Suppressor macrophage treated with lipopolysaccharide for 1 hour (primary cell): Measurements from ENCODE around the gene IRF1.

Source experiments
- DNase-seq, 3 donors: peaks; one replicate each; pipeline ENCODE4 v3.0.0-alpha.2; 2020 to 2022

IRF1 gene

GRCh38 chr5:132485641-132486317 lies 4.8 kb downstream of the IRF1 start:
- DNase-seq: peak in 1 of 3 donors; percentile 46

- DNase-seq: peak in 1 of 3 donors; percentile 19
Measured at GRCh38 chr5:132484876-132485640, 5.5 kb downstream of the IRF1 start.

GRCh38 chr5:132484391-132484725 lies 6.2 kb downstream of the IRF1 start:
- DNase-seq: peak in 1 of 3 donors; percentile 35

DNA sequence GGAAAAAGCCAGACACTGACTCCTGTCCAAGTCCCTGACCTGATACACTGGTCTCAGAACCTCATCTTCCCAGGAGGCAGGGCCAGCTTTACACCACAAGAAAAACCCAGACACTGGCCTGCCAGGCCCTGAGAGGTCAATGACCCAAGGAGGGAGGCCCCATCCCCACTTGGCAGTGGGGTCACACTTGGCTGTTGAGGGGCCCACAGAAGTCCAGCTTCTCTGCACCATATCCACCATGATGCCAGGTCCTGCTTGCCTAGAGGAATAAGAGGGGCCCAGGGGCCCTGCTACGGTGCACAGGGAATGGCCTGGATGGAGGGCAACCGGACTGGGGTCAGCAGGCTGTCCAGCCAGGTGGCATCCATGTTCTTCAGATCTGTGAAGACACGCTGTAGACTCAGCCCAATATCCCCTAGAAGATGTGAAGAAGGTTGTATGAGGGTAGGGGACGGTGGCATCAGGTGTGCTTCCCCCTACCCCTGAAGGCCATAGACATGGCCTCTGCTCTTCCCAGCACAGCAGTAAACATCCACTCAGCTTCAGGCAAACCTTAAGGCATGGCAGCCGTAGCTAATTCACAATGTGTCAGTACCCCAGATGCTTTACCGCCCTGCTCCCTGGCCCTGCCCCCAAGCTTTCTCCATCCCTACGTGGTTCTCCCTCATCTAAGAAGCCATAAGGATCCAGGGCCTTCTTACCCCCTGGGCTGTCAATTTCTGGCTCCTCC lies 6.7 kb downstream of the IRF1 start:
- peak in 1 of 3 donors; percentile 23 for DNase-seq

DNA sequence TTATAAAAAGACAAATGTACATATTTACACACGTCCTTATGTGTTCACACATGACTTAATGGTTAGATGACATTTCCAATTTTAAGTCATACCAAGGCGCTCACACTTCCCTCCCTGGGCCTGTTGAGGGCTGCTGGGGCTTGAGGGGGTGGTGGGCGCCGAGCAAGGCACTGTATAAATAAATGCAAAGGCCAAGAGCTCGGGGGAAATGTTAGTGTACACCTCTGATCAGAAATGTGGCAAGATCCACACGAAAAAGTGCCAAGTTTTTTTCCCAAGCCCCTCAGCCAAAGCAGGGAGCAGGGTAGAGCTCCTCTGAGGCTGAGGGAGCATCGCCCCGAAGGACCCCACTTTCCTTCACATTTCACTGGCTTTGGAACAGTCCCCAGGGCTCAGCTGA lies 7.5 kb downstream of the IRF1 start:
- DNase-seq: peak in 1 of 3 donors; percentile 17

DNA sequence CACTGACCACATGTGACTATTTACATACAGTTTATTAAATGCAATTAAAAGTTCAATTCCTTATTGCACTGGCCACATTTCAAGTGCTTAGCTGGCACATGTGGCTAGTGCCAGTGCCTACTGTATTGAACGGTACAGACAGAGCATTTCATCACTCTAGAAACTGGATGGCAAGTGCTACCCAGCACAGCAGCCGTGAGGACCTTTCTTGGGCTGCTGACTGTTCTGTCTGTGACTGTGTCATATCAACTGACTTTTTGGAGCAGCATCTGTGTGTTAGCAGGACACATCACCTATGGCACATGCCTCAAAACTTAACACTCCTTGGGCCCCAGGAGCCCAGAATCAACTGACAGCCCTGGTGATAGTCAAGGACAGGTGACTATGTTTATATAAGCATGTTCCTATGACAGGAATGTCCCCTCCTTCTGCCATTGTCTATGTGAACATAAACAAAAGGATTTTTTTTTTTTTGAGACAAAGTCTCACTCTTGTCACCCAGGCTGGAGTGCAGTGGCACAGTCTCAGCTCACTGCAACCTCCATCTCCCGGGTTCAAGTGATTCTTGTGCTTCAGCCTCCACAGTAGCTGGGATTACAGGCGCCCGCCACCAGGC lies 8.9 kb downstream of the IRF1 start:
- DNase-seq: peak in 1 of 3 donors; percentile 48

DNA sequence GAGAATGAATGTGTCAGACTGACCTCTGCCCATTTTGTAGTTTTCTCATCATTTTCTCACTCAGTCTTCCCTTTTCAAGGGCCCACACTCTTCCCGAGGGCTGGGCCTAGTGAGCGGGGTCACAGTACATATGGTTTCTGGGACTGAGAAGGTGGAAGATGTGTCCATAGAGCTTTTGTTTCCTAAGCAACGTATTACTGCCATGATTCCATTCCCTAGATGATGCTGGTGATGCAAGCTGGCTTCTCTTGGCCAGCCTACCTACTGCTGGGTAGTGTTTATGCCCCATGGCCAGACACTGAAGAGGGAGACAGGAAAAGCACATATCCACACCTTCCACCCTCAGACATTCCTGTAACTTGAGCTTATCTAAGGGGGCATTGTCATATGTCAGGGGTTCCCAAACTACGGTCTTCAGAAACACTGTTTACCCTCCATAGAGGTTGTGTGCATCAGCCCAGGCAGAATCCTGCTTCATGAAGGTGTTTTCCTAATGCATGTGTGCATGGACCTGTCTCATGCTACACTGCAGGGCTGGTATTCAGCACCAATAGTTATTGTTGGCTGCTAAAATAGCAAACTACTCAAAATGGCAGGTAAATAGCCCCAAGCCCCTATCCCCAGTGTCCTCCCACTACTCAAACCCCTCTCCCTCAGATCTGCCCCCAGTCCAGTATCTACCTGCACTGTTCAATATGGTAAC lies 9.5 kb downstream of the IRF1 start:
- DNase-seq: peak in 2 of 3 donors; percentile 52 to 71

GRCh38 chr5:132480546-132480892 lies 10.1 kb downstream of the IRF1 start:
- peak in 1 of 3 donors; percentile 53 for DNase-seq

DNA sequence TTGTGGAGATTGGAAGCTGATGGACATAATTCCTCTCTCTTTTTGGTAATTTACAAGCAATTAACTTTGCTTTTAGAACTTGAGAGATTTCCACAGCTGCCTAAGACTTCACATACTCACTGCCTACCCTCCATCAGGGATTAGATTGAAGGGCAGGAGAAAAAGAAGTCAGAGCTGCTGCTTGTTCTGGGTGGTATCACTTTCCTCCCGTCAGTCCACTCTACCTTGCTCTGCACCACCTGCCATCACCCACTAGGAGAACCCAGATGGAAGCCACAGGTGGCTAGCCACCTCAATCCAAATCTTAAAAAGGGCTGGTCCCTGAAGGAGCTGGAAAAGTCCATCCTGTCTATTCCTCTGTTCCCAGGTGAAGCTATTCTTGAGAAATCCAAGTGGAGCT lies 10.5 kb downstream of the IRF1 start:
- DNase-seq: peak in 1 of 3 donors; percentile 44

GRCh38 chr5:132479111-132479951 lies 11.2 kb downstream of the IRF1 start:
- DNase-seq: peak; percentile 67 to 80 (median 69)

DNA sequence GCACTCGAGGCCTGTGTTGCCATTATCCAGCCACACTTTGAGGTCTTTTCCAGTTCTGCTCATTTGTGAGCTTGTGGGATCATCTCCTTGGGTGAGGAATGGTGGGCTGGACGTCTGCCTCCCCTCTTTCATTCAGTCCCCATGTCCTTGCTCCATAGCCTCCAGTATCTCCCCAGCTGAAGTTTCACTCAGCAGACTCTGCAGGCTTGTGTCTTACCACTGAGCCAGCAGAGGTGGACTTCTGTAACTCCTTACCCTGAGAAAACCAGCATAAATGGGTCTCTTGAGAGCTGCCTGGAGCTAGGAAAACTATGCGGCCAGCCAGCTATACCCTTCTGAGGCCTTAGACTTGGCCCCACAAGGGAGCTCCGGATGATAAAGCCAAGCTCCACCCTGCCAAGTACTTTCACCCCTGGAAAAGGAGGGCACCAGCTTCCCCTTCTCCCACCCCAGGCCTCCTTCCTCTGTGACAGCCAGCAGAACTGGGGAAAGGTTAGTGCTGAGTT lies 12.2 kb downstream of the IRF1 start:
- DNase-seq: peak in 2 of 3 donors; percentile 68 to 70

DNA sequence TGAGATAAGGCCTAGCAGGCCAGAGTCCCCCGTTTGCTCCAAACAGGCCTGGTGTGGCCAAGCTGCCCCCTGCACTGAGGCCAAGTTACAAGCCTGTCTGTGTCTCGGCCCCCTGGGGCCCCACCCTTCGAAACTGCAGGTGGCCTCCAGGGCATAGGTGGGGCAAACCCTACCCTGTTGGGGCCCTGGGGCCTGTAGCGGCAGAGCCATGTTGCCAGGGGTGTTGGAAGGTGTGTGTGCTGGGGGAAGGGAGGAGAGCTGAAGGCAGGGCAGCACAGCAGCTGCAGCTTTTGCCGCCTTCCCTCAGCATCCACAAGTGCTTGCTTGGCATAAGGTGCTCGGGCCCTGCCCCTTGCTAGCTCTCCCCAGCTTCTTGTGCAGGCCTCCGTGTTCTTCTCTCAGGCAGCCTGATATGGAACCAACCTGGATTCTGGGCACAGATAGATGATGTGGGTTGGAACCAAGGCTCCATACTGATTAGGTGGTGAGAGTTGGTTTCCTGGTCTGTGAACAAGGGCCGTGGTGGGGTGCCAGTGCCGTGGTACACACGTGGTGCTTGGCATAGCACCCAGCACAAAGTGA lies 12.7 kb downstream of the IRF1 start:
- DNase-seq: peak in 2 of 3 donors; percentile 61 to 70

DNA sequence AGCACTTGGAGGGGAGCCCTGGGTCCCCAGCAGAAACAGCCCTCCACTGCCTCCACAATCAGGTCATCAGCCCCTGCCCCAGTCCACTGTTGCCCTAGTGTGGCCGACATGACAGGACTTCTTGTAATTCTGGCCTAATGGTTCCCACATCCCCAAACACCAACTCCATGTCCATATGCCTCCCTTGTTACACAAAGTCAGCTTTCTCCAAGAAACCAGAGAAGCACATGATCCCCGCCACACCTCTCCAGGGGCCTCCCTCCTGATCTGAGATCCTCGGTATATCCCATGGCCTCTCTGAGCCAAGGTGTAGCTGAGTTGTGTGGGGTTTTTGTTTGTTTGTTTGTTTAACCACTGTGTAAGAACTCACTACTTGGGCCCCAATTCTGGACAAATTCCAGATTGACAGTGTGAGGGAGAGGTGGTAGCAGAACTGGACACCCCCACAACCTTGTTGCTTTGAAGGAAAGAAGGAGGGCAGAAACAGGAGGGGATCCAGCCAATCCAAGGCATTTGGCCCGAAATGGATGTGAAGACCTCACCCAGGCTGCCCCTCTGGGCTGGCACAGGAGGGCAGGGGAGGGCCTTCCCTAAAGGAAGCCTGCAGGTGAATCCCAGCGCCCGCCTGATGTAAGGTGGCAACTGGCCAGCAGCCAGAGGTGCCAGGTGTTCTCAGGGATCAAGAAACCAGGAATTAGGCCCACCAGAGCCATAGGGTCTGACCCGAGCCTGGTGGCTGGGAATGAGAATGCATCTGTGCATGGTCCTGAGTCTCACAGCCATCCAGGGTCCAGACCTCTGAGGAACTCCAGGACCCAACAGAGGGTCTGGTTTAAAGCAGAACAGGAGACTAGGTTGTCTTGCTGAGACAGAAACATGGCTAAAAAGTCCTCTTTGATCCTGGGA lies 13.4 kb downstream of the IRF1 start:
- DNase-seq: peak in 2 of 3 donors; percentile 69 to 71

DNA sequence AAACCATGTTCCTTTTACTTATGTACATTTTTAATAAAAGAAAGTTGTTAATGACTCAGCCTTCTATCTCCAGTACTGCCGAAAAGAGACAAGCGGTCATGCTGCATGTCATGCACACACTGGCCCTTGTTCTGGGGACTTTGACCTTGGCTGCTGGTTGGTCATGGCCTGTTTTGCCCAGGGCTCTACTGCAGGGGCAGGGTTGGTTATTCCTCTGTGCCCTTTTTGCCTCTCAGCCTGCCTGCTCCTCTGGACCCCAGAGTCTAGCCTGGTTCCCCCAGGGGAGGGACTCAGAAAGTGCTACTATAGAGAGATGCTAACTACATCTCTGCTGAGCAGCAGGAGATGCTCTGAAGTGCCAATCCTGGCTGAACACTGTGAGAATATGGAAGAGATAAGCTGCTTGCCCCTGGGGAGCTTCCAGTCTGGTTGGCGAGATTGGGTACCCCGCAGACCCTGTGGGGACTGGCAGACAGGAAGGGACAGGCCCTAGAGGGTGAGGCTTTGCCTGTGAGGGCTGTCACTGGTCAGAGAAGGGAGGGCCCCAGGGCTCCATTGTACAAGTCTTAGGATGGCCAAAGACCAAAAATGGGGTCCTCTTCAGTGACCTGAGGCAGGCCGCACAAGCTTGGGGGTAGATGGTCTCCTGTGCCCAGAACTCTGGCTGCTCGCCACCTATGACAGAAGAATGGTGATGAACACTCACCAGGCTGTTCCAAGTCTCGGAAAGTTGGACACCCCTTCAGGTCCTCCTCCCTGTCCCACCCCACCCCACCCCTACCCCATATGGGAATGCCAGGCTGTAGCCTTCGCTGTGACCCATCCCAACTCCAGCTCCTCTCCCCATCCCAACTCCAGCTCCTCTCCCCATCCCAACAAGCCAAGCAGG lies 14.3 kb downstream of the IRF1 start:
- peak in 2 of 3 donors; percentile 55 to 64 for DNase-seq

- peak; percentile 66 to 85 (median 80) for DNase-seq
Measured at GRCh38 chr5:132475497-132475882, 15.1 kb downstream of the IRF1 start.

GRCh38 chr5:132474881-132475496 lies 15.6 kb downstream of the IRF1 start:
- DNase-seq: peak in 1 of 3 donors; percentile 46

GRCh38 chr5:132474131-132474723 lies 16.3 kb downstream of the IRF1 start:
- peak in 1 of 3 donors; percentile 42 for DNase-seq

- DNase-seq: no peak
Measured at GRCh38 chr5:132473668-132474067, 16.9 kb downstream of the IRF1 start.
